GM12878 (cell line): ENCODE data around the gene CTSW. TPM values are rescaled to one million over a fixed set of nuclear protein-coding genes. Genes with fewer than 3 reads are reported as not detected.

Experiments used
- BHLHE40 ChIP-seq, 2 experiments: fragments of 450-650 bp in 1 of 2; IDR thresholded peaks; 2 replicates each; pipeline ENCODE4 v1.6.1; 2011 to 2017; ENCODE audit warnings: low read depth in 2 of 2, borderline replicate concordance in 1 of 2, improper control_type of control experiment in 1 of 2, low read length in 1 of 2, mild to moderate bottlenecking in 1 of 2
- BMI1 ChIP-seq: fragments of 450-650 bp; IDR thresholded peaks from 2 replicates; pipeline ENCODE4 v1.6.1; 2016; ENCODE audit warnings: mild to moderate bottlenecking, moderate library complexity, borderline replicate concordance
- CBX3 ChIP-seq: fragments of 200-600 bp; sonication (generic); IDR thresholded peaks from 2 replicates; pipeline ENCODE4 v1.6.1; 2016; ENCODE audit warnings: low read depth, borderline replicate concordance
- CBX5 ChIP-seq: sonication (generic); IDR thresholded peaks from 2 replicates; pipeline ENCODE4 v1.6.1; 2016; ENCODE audit warnings: low read depth, moderate library complexity, mild to moderate bottlenecking, inconsistent platforms
- CHD4 ChIP-seq: fragments of 200-600 bp; sonication (generic); IDR thresholded peaks from 2 replicates; pipeline ENCODE4 v1.6.1; 2016; ENCODE audit warnings: mild to moderate bottlenecking
- CTCF ChIP-seq, 3 experiments: IDR thresholded peaks in 2 of 3; conservative IDR thresholded peaks in 1 of 3; 2 replicates each; pipeline ENCODE4 v1.5.1; 2011; ENCODE audit warnings: low read depth in 3 of 3, low read length in 3 of 3, mild to moderate bottlenecking in 3 of 3, control low read depth in 2 of 3, moderate library complexity in 2 of 3, inconsistent platforms in 1 of 3, mixed read lengths in 1 of 3; ENCODE audit not compliant: control insufficient read depth in 2 of 3, insufficient read depth in 1 of 3; ENCODE audit errors: extremely low read depth in 1 of 3
- DPF2 ChIP-seq: fragments of 450-650 bp; IDR thresholded peaks from 2 replicates; pipeline ENCODE4 v1.6.1; 2017; ENCODE audit warnings: mild to moderate bottlenecking
- EED ChIP-seq: sonication (generic); IDR thresholded peaks from 2 replicates; pipeline ENCODE4 v1.6.1; 2016; ENCODE audit warnings: antibody characterized with exemption, low read depth
- EGR1 ChIP-seq, 2 experiments: IDR thresholded peaks; 1 replicate in 1 of 2; 2 replicates in 1 of 2; pipeline ENCODE4 v1.6.1; 2011 to 2012; ENCODE audit warnings: low read depth in 2 of 2, low read length in 2 of 2, borderline replicate concordance in 1 of 2, mild to moderate bottlenecking in 1 of 2, moderate library complexity in 1 of 2
- ETV6 ChIP-seq, 2 experiments: fragments of 450-650 bp in 1 of 2; IDR thresholded peaks in 1 of 2; conservative IDR thresholded peaks in 1 of 2; 2 replicates each; pipeline ENCODE4 v1.6.1; 2014; ENCODE audit warnings: antibody characterized with exemption in 1 of 2, borderline replicate concordance in 1 of 2, low read depth in 1 of 2, mild to moderate bottlenecking in 1 of 2, moderate library complexity in 1 of 2
- HDAC6 ChIP-seq: fragments of 200-600 bp; sonication (generic); IDR thresholded peaks from one replicate; pipeline ENCODE4 v1.8.0; 2017; ENCODE audit warnings: antibody characterized with exemption; ENCODE audit not compliant: unreplicated experiment
- JUNB ChIP-seq: IDR thresholded peaks from 2 replicates; pipeline ENCODE4 v1.6.1; 2016; ENCODE audit warnings: antibody characterized with exemption, mild to moderate bottlenecking
- LARP7 ChIP-seq: fragments of 450-650 bp; IDR thresholded peaks from 2 replicates; pipeline ENCODE4 v1.6.1; 2017; ENCODE audit warnings: mild to moderate bottlenecking
- RELA ChIP-seq: fragments of 450-650 bp; IDR thresholded peaks from 2 replicates; pipeline ENCODE4 v1.8.0; 2014; ENCODE audit warnings: borderline replicate concordance; ENCODE audit not compliant: partially characterized antibody
- RUNX3 ChIP-seq: IDR thresholded peaks from 2 replicates; pipeline ENCODE4 v1.6.1; 2012; ENCODE audit warnings: low read length, inconsistent platforms
- SIX5 ChIP-seq: IDR thresholded peaks from 2 replicates; pipeline ENCODE4 v1.6.1; 2011; ENCODE audit warnings: mild to moderate bottlenecking, low read depth, low read length, moderate library complexity; ENCODE audit not compliant: severe bottlenecking
- STAT1 ChIP-seq: fragments of 450-650 bp; conservative IDR thresholded peaks from 2 replicates; pipeline ENCODE4 v1.6.1; 2014; ENCODE audit warnings: antibody characterized with exemption, mild to moderate bottlenecking
- SUZ12 ChIP-seq: fragments of 200-600 bp; sonication (generic); IDR thresholded peaks from one replicate; pipeline ENCODE4 v1.6.1; 2018; ENCODE audit warnings: antibody characterized with exemption, mild to moderate bottlenecking; ENCODE audit not compliant: unreplicated experiment
- TARDBP ChIP-seq: IDR thresholded peaks from 2 replicates; pipeline ENCODE4 v1.6.1; 2016; ENCODE audit warnings: borderline replicate concordance
- YY1 ChIP-seq: IDR thresholded peaks from 2 replicates; pipeline ENCODE4 v1.6.1; 2011; ENCODE audit warnings: low read depth, mild to moderate bottlenecking, low read length
- ZBED1 ChIP-seq: IDR thresholded peaks from 2 replicates; pipeline ENCODE4 v1.6.1; 2016; ENCODE audit warnings: borderline replicate concordance
- ZNF622 ChIP-seq: fragments of 450-650 bp; IDR thresholded peaks from 2 replicates; pipeline ENCODE4 v1.6.1; 2017; ENCODE audit warnings: mild to moderate bottlenecking, inconsistent platforms
- ZSCAN29 ChIP-seq: fragments of 450-650 bp; IDR thresholded peaks from 2 replicates; pipeline ENCODE4 v1.6.1; 2017; ENCODE audit warnings: mild to moderate bottlenecking, moderate library complexity
- ZZZ3 ChIP-seq: IDR thresholded peaks from 2 replicates; pipeline ENCODE4 v1.6.1; 2011; ENCODE audit warnings: low read depth; ENCODE audit not compliant: control insufficient read depth, insufficient read length
- polyA plus RNA-seq, 11 experiments: library from polyadenylated mRNA; depleted of rRNA in 4 of 11; unstranded in 6 of 11; stranded (reverse) in 5 of 11; fragments of >200 nt; fragmentation: Nextera tagmentation in 4 of 11; fragmentation: Illumina TruSeq in 1 of 11; extraction: Ambion mirVana in 4 of 11; extraction: Trizol in 1 of 11; gene quantifications; 1 replicate in 1 of 11; 2 replicates in 10 of 11; pipeline versions ENCODE4 v1.2.1 to v1.2.3, GENCODE V29; 2011 to 2016; ENCODE audit warnings: inconsistent platforms in 2 of 11, missing spikeins in 2 of 11, low read depth in 1 of 11
- total RNA-seq, 4 experiments: library from RNA; depleted of rRNA in 3 of 4; stranded (reverse); fragments of >200 nt in 3 of 4; fragmentation: Illumina TruSeq in 1 of 4; extraction: Trizol in 1 of 4; gene quantifications; 2 replicates each; pipeline versions ENCODE4 v1.2.1 to v1.2.3, GENCODE V29; 2013 to 2021
- TF ChIP-seq, protein P1 (sequence below): IDR thresholded peaks from 2 replicates; pipeline ENCODE4 v1.6.1; 2011; ENCODE audit warnings: low read depth, mild to moderate bottlenecking, low read length, moderate library complexity, borderline replicate concordance; ENCODE audit errors: extremely low read depth
- TF ChIP-seq, protein P2 (sequence below): fragments of 450-650 bp; IDR thresholded peaks from 2 replicates; pipeline ENCODE4 v1.6.1; 2017; ENCODE audit warnings: mild to moderate bottlenecking, moderate library complexity

CTSW gene
- total and polyA plus RNA-seq, 10 of the 15 experiments (the other 5 are each of a cell fraction or from before 2014, with no cell fraction given): 0.53 to 12.0 (median 1.7) TPM

- no peak for TF ChIP-seq EGR1 (IDR thresholded peaks at IDR 0.05; ENCODE audit: borderline replicate concordance in 1 of 2, low read depth in 2 of 2, low read length in 2 of 2)
- TF ChIP-seq DPF2: 0 out of 2 replicates have a peak, but pooled peaks have one; percentile 51
- no peak for TF ChIP-seq CBX3
- TF ChIP-seq, protein P1, sequence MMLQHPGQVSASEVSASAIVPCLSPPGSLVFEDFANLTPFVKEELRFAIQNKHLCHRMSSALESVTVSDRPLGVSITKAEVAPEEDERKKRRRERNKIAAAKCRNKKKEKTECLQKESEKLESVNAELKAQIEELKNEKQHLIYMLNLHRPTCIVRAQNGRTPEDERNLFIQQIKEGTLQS: no peak
- TF ChIP-seq CHD4: no peak
- TF ChIP-seq LARP7: no peak
- TF ChIP-seq ZBED1: no peak
- 0 out of 2 replicates have a peak, but pooled peaks have one; percentile 44 for TF ChIP-seq TARDBP
- no peak for TF ChIP-seq RELA
- TF ChIP-seq BHLHE40 (IDR thresholded peaks at IDR 0.05; ENCODE audit: borderline replicate concordance in 1 of 2, low read depth in 2 of 2, low read length in 1 of 2): peak; percentile 85 to 96
- no peak for TF ChIP-seq JUNB
- peak in 1 of 3 experiments; percentile 8; a peak in 1 of 6 replicates for TF ChIP-seq CTCF (IDR thresholded peaks at IDR 0.05 in 2 of 3, conservative IDR thresholded peaks at IDR 0.05 in 1 of 3; ENCODE audit: control insufficient read depth in 2 of 3, extremely low read depth in 1 of 3, insufficient read depth in 1 of 3, low read depth in 3 of 3, low read length in 3 of 3)
- TF ChIP-seq STAT1: no peak
- TF ChIP-seq ETV6 (conservative IDR thresholded peaks at IDR 0.05 in 1 of 2, IDR thresholded peaks at IDR 0.05 in 1 of 2; ENCODE audit: borderline replicate concordance in 1 of 2, low read depth in 1 of 2): no peak
- no peak for TF ChIP-seq RUNX3
- TF ChIP-seq BMI1: no peak
- TF ChIP-seq SIX5: no peak
- TF ChIP-seq YY1: no peak
- TF ChIP-seq CBX5: no peak
- TF ChIP-seq ZNF622: no peak
- no peak for TF ChIP-seq EED
- no peak for TF ChIP-seq ZZZ3
- no peak for TF ChIP-seq SUZ12
- TF ChIP-seq, protein P2, sequence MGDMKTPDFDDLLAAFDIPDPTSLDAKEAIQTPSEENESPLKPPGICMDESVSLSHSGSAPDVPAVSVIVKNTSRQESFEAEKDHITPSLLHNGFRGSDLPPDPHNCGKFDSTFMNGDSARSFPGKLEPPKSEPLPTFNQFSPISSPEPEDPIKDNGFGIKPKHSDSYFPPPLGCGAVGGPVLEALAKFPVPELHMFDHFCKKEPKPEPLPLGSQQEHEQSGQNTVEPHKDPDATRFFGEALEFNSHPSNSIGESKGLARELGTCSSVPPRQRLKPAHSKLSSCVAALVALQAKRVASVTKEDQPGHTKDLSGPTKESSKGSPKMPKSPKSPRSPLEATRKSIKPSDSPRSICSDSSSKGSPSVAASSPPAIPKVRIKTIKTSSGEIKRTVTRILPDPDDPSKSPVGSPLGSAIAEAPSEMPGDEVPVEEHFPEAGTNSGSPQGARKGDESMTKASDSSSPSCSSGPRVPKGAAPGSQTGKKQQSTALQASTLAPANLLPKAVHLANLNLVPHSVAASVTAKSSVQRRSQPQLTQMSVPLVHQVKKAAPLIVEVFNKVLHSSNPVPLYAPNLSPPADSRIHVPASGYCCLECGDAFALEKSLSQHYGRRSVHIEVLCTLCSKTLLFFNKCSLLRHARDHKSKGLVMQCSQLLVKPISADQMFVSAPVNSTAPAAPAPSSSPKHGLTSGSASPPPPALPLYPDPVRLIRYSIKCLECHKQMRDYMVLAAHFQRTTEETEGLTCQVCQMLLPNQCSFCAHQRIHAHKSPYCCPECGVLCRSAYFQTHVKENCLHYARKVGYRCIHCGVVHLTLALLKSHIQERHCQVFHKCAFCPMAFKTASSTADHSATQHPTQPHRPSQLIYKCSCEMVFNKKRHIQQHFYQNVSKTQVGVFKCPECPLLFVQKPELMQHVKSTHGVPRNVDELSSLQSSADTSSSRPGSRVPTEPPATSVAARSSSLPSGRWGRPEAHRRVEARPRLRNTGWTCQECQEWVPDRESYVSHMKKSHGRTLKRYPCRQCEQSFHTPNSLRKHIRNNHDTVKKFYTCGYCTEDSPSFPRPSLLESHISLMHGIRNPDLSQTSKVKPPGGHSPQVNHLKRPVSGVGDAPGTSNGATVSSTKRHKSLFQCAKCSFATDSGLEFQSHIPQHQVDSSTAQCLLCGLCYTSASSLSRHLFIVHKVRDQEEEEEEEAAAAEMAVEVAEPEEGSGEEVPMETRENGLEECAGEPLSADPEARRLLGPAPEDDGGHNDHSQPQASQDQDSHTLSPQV: no peak
- no peak for TF ChIP-seq ZSCAN29
- TF ChIP-seq HDAC6: no peak
These were observed 19.9 kb downstream of the CTSW start (continued) for GRCh38 chr11:65899356-65900124.
